Measurements from ENCODE around the gene ZNF664. TPM values are rescaled to one million over a fixed set of nuclear protein-coding genes. Genes with fewer than 3 reads are reported as not detected.

Gene ZNF664
- total RNA-seq, 2 experiments from 2014 or later = 45.6 to 59.8 TPM

GRCh38 chr12:123976227-123976826 lies 3.3 kb downstream of the ZNF664 start:
- Histone ChIP-seq H3K4me2 (ENCODE audit: low read length) (no peak overlapping the region), H3K9me3 (ENCODE audit: low read length) (no peaks in the 10 kb centered on the region), H3K36me3 (ENCODE audit: insufficient read depth, low read length) (peaks cover 26% of the 10 kb centered on the region), H3K9me2 (ENCODE audit: insufficient read depth, low read length) (no peaks in the 10 kb centered on the region), H3K79me2 (ENCODE audit: insufficient read depth, low read depth, low read length) (peaks cover 17% of the 10 kb centered on the region), H4K20me1 (ENCODE audit: insufficient read depth, low read length) (0 out of 2 replicates have a peak, but pooled peaks cover 5% of the 10 kb centered on the region), H2AFZ (ENCODE audit: low read length) (no peak overlapping the region), H3K27ac (ENCODE audit: low read depth, low read length, poor library complexity, severe bottlenecking) (no peak overlapping the region), H3K4me1 (ENCODE audit: insufficient read depth, low read length, poor library complexity, severe bottlenecking) (peaks cover 15% of the 10 kb centered on the region), H3K4me3 (ENCODE audit: low read depth, low read length, poor library complexity, severe bottlenecking) (no peak overlapping the region)
- BruUV-seq (replicated peaks) = no TSS peak
- intact Hi-C loops (cut with micrococcal nuclease; ENCODE audit: unreplicated experiment) = no loop called here
- POLR2A ChIA-PET = interaction anchor here (1.1 kb wide), 1 partner anchor 11 kb away, joined by 3 read pairs; no protein-coding TSS in a partner anchor
- CTCF ChIA-PET (ENCODE audit: unreplicated experiment) = interaction anchor here (0.6 kb wide), 1 partner anchor 15 kb away, joined by 3 read pairs; no protein-coding TSS in a partner anchor
- no peak for DNase-seq (ENCODE audit: low spot score)
- TF ChIP-seq EZH2phosphoT487 (IDR thresholded peaks at IDR 0.05; ENCODE audit: borderline replicate concordance, low read depth, low read length) = no peak
- no peak for TF ChIP-seq CTCF (conservative IDR thresholded peaks at IDR 0.05; ENCODE audit: low read length)

GRCh38 chr12:123979566-123979965 lies 6.6 kb downstream of the ZNF664 start:
- H3K9me3 ChIP-seq (ENCODE audit: low read length) = no peaks in the 10 kb centered on the region
- no TSS peak for BruUV-seq (replicated peaks)
- peaks cover 33% of the 10 kb centered on the region for H3K36me3 ChIP-seq (ENCODE audit: insufficient read depth, low read length)
- peaks cover 10% of the 10 kb centered on the region for H3K79me2 ChIP-seq (ENCODE audit: insufficient read depth, low read depth, low read length)
- no peaks in the 10 kb centered on the region for H3K9me2 ChIP-seq (ENCODE audit: insufficient read depth, low read length)
- TF ChIP-seq EZH2phosphoT487 (IDR thresholded peaks at IDR 0.05; ENCODE audit: borderline replicate concordance, low read depth, low read length) (no peak), CTCF (conservative IDR thresholded peaks at IDR 0.05; ENCODE audit: low read length) (no peak)
- ChIA-PET POLR2A (no interaction called here), CTCF (ENCODE audit: unreplicated experiment) (no interaction called here)
- no peak overlapping the region for H2AFZ ChIP-seq (ENCODE audit: low read length)
- DNase-seq (ENCODE audit: low spot score) = no peak
- no peak overlapping the region for H3K4me2 ChIP-seq (ENCODE audit: low read length)
- H4K20me1 ChIP-seq (ENCODE audit: insufficient read depth, low read length) = 0 out of 2 replicates have a peak, but pooled peaks cover 8% of the 10 kb centered on the region
- H3K4me1 ChIP-seq (ENCODE audit: insufficient read depth, low read length, poor library complexity, severe bottlenecking) = peaks cover 5% of the 10 kb centered on the region
- intact Hi-C loops (cut with micrococcal nuclease; ENCODE audit: unreplicated experiment) = no loop called here
- H3K27ac ChIP-seq (ENCODE audit: low read depth, low read length, poor library complexity, severe bottlenecking) = no peak overlapping the region
- no peak overlapping the region for H3K4me3 ChIP-seq (ENCODE audit: low read depth, low read length, poor library complexity, severe bottlenecking)

- no peak overlapping the region for H2AFZ ChIP-seq (ENCODE audit: low read length)
- intact Hi-C loops (cut with micrococcal nuclease; ENCODE audit: unreplicated experiment) = loop anchor here (5.0 kb wide), 1 partner anchor 180 kb away; no protein-coding TSS in a partner anchor
- TF ChIP-seq CTCF (conservative IDR thresholded peaks at IDR 0.05; ENCODE audit: low read length) (no peak), EZH2phosphoT487 (IDR thresholded peaks at IDR 0.05; ENCODE audit: borderline replicate concordance, low read depth, low read length) (no peak)
- no peaks in the 10 kb centered on the region for H3K4me1 ChIP-seq (ENCODE audit: insufficient read depth, low read length, poor library complexity, severe bottlenecking)
- H3K4me3 ChIP-seq (ENCODE audit: low read depth, low read length, poor library complexity, severe bottlenecking) = no peak overlapping the region
- POLR2A ChIA-PET = no interaction called here
- H3K36me3 ChIP-seq (ENCODE audit: insufficient read depth, low read length) = peaks cover 28% of the 10 kb centered on the region; the same call in 1 of the 2 replicates
- no peaks in the 10 kb centered on the region for H3K9me3 ChIP-seq (ENCODE audit: low read length)
- H3K4me2 ChIP-seq (ENCODE audit: low read length) = no peak overlapping the region
- H3K27ac ChIP-seq (ENCODE audit: low read depth, low read length, poor library complexity, severe bottlenecking) = no peak overlapping the region
- H3K79me2 ChIP-seq (ENCODE audit: insufficient read depth, low read depth, low read length) = no peaks in the 10 kb centered on the region; the same call in 1 of the 2 replicates
- H3K9me2 ChIP-seq (ENCODE audit: insufficient read depth, low read length) = no peaks in the 10 kb centered on the region
- CTCF ChIA-PET (ENCODE audit: unreplicated experiment) = no interaction called here
- H4K20me1 ChIP-seq (ENCODE audit: insufficient read depth, low read length) = 0 out of 2 replicates have a peak, but pooled peaks cover 3% of the 10 kb centered on the region
- no TSS peak for BruUV-seq (replicated peaks)
- no peak for DNase-seq (ENCODE audit: low spot score)
These were observed 9.3 kb downstream of the ZNF664 start for GRCh38 chr12:123982269-123982668.
